Adipose tissue (tissue), 3 donors: Measurements from ENCODE around the gene ZFYVE19. TPM values are rescaled to one million over a fixed set of nuclear protein-coding genes. Genes with fewer than 3 reads are reported as not detected.

Experiments
- H3K27ac ChIP-seq: one replicate; pipeline ENCODE4 v1.5.1; 2013; ENCODE audit warnings: low read depth, low read length
- WGBS, 3 donors: extraction: QIAGEN DNeasy Blood & Tissue Kit; methylation state at CpG; one replicate each; pipeline ENCODE4 v1.1.7; 2013; 5-methylcytosine and 5-hydroxymethylcytosine counted together
- polyA plus RNA-seq, 3 donors: library from polyadenylated mRNA; stranded (reverse); fragments of 200-250 nt; gene quantifications; one replicate each; pipeline ENCODE4 v1.2.3, GENCODE V29; 2013
- donor health status: healthy with polysubstance abuse.
- donor health status: Bipolar disorder and iron deficiency.
- donor health status: healthy.

The ZFYVE19 gene
- polyA plus RNA-seq, 3 donors = 12.0 to 14.2 (median 13.3) TPM

DNA sequence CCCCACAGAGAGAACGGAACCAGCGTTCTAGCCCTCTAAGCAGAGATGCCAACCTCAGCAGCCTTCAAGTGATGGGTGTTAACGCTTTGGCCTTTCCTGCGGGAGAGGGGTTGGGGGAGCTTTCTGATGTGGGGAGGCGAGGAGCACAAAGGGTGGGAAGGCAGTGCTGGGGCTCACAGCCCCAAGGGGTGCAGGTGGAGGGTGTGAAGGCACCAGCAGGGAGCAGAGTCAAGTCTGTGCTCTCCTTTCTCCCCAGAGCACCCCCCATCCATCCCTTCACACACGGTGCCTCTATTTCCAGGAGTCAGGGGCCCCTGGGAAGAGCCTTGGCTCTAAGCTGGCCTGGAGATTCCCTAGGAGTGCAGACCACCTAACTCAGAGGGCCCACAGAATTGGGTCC is 33.0 kb upstream of the ZFYVE19 start:
- H3K27ac ChIP-seq = no peak overlapping the region
- 90 to 95% (median 94%) methylated on average over 6 of the region's 6 CpGs for WGBS, 3 donors

DNA sequence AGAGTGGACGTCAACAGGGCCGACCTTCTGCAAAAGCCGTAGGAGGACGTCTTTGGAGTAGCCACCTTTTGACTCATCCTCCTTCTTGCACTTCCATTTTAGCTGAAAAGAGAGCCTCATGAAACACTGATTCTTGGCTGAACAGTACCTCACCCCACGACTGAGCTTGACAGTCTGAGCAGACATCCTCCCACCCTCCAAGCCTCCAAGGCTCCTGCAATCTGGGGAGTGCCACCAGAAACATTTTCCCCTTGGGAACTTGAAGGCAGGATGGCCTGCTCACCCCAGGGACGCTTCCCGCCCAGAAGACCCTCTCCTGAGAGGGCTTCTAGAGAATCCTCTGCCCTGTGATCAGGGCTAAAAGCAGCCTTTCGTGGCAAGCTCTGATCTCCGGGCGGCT is 31.9 kb upstream of the ZFYVE19 start:
- H3K27ac ChIP-seq = no peak overlapping the region
- 91 to 96% (median 92%) methylated on average over 10 of the region's 10 CpGs for WGBS, 3 donors

DNA sequence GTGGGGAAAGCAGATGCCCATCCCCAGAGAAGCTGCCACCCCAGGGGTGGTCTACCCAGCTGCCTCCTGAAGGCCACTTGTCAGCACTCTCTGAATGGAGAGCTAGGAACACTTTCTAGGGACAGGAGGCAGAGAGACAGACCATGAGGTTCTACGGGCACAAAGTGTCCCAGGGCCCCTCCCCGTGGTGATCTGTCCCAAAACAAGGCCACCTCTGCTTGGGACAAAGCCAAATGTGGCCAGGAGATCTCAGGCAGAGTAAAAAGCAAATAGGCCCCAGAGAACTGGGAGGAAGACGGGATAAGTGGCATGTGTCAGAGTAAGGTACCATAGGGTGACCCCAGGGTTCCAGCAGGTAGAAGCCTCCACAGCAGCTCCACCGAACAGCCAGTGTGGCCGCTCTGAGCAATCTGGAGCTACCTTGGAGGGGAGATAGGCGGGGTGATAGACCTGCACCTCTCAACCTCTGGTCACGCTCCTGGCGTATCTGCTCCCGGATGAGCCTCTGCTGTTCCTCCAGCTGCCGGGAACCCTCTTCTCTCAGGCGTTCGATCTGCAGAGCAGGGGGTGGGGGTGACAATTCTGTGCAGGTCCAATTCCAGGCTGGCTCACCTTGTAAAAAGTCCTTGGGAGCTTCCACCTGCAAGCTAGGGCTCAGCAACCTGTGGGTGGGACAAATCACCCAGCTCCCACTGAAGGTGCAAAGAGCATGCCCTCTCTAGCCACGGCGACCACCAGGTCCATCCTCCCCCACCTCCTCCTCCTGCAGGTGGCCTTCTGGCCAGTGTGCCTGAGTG is 31.0 kb upstream of the ZFYVE19 start:
- WGBS, 3 donors = 93 to 98% (median 97%) methylated on average over 14 of the region's 14 CpGs
- no peak overlapping the region for H3K27ac ChIP-seq

DNA sequence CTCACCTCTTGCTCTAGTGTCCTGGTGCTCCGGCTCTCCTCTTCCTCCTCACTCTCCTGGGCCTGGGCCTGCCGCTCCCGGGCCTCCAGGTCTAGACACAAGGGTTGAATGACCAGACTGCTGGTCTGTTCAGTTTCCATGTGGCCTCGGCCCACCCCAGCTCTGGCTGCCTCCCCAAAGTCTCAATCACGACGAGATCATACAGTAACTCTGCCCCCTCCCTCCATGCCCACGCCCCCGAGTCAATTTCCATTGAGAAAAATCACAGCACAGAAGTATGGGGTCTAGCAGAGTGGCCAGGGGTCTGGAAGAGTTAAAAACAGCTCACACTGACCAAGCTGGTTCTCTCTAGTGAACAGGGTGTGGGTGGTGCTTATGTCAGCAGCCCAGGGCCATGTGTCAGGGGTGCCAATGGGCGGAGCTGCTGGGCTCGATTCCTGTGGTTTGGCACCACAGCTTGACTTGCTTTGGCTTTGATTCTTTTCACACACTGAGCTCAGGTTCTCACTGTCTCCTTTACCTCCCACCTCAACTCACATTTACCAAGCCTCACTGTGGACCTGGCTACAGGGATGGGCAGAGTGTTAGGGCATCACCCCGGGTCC is 30.2 kb upstream of the ZFYVE19 start:
- WGBS, 3 donors = 75 to 77% (median 76%) methylated on average over 11 of the region's 11 CpGs

DNA sequence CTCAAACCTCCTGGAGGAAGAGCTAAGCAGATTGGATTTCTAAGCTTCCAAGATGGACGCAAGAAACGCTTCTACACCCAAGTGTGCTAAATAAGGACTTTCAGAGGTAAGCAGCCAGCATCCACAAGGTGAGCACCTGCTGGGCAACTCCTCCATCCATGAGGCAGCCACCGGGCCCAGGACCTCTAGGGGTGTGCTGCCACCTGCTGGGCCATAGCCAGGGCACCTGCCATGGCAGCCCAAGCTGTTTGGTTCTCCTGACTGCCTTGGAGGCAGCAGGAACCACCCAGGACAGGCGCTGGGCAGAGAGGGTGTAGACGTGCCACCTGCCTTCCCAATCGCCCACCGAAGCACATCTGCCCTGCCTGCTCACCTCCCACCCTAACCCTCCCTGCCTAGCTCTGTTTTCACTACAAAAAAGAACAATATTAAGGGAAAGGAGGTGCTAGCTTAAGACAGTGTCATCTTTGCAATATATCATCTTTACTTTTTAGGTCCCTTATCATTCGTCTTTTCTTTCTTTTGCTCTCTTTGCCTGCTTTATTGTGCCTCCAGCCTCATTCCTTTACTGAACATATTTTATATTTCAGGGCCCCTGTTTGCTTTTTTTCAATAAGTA is 24.2 kb upstream of the ZFYVE19 start:
- no peak overlapping the region for H3K27ac ChIP-seq
- 31 to 68% (median 57%) methylated on average over 8 of the region's 8 CpGs for WGBS, 3 donors

More for the DNA sequence above, 30.2 kb upstream of the ZFYVE19 start:
- H3K27ac ChIP-seq = no peak overlapping the region

DNA sequence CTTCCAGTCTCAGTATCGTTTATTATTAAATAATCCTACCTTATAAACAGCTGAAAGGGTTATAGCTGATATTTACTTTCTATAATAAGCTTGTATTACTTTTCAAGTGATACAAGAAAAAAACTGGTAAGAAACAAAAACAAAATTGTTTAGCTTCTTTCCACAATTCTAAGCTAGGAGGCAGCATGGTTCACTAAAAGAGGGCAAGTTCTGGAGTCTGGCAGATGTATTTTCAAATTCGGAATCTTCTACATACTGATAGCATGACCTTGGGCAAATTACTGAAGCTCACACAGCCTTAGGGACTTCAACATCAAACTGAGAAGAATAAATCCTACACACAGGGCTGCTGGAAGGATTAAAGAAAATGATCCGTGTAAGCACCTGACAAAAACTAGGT is 21.7 kb upstream of the ZFYVE19 start:
- 58 to 83% (median 82%) methylated on average over 3 of the region's 3 CpGs for WGBS, 3 donors
- no peak overlapping the region for H3K27ac ChIP-seq

DNA sequence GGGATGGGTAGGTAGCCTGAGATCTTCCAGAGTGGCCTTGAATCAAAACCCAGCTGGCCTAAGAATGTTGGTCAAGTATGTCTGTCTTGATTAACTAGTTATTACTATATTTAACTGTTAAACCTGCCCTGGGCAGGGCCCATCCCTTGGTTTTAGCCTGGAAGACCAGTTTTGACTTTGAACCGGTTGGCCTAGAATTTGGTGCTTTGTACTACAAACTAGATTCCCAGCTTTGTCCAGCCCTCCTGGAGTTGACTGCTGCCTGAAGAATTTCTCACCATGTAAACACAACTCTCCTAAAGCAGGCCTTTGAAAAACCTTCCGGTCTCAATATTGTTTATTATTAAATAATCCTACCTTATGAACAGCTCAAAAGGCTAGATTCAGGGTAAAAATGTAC is 21.1 kb upstream of the ZFYVE19 start:
- WGBS, 3 donors = 61 to 90% (median 89%) methylated on average over 2 of the region's 2 CpGs

DNA sequence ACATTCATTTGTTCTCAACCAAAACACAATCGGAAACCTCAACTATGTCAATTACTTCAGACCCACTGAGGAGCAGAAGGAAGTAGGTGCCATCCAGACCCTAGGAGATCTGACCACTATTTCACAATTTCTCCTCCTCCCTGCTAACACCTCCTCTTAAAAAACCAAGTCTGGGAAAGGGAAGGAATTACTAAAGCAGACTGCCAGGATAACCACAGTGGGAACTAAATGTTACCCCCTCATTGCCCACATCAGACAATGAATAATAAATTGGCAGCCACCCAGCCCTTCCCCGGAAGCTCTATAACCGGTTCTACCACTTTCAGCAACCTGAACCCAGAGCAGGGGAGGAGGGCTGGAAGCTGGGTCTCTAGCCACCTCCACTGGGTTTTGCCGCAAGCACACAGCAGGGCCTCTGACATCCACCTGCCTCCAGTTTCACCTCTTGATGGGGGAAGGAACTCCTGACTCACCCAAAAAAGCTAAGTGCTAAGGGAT is 19.5 kb upstream of the ZFYVE19 start:
- H3K27ac ChIP-seq = no peak overlapping the region
- 5 to 26% (median 21%) methylated on average over 4 of the region's 4 CpGs for whole genome bisulfite sequencing, 3 donors

More for the DNA sequence above, 21.1 kb upstream of the ZFYVE19 start:
- no peak overlapping the region for H3K27ac ChIP-seq

DNA sequence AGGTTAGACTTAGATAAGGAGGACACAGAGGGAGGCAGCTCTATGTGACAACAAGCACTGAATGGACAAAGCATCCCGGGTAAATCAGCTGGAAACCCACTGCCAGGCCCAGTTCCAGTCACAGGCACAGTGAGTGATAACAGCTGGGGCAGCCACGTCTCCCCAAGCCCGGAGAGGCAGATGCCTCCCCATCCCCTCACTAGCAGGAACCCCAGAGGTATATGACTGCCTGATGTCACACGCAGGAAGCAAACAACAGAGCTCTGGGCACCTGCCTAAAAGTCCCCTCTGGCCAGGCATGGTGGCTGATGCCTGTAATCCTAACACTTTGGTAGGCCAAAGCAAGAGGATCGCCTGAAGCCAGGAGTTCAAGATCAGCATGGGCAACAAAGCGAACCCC is 18.9 kb upstream of the ZFYVE19 start:
- WGBS, 3 donors = 58 to 76% (median 68%) methylated on average over 6 of the region's 6 CpGs

DNA sequence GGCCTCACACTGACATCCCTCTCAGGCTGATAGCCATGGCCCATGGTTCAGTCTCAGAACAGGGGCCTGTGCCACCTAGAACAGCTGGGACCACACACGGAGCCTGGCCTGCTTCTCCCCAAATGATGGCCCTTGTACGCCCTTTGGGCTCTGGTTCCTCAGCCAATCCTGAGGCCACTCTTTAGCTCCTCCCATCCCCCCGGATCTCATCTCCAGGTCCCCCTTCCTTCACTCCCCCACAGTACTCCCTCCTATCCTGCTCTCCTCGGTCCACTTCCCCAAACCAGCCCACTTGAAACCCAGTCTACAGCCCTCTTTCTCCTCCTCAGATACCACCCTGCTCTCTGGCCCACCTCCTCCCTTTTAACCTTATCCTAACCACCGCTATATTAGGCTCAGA is 17.8 kb upstream of the ZFYVE19 start:
- H3K27ac ChIP-seq = no peak overlapping the region
- WGBS, 3 donors = 75 to 93% (median 81%) methylated on average over 5 of the region's 5 CpGs

More for the DNA sequence above, 18.9 kb upstream of the ZFYVE19 start:
- H3K27ac ChIP-seq = no peak overlapping the region

DNA sequence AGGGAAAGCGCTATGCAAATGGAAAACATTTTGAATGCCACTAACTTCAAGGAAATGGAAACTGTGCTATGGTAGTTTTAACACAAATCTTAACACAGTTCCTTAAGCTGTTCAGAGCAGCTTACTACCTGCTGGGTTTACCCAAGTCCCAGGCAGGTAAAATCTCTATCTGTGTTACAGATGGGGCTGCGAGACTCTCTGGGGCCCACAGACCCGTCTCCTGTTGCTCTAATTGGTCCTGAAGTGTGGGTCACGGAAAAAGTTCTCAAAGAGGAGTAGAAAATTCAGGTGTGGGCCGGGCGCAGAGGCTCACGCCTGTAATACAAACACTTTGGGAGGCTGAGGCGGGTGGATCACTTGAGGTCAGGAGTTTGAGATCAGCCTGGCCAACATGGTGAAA is 16.9 kb upstream of the ZFYVE19 start:
- H3K27ac ChIP-seq = no peak overlapping the region
- 88 to 95% (median 91%) methylated on average over 8 of the region's 8 CpGs for WGBS, 3 donors

DNA sequence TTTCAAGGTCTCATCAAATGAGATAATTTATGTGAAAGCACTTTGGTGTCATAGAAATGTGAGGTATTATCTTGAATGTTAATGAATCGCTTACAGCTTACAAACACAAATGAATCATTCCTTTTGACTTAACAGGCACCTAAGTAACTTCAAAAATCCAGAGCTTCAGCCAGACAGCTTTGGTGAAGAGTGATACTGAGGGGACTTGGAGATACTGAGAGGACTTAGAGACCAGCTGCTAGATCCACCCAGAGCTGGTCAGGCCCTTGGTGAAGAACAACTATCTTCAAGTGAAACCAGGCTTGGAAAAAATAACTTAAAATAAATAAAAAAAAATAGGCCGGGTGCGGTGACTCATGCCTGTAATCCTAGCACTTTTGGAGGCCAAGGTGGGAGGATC is 16.2 kb upstream of the ZFYVE19 start:
- 61 to 89% (median 81%) methylated on average over 3 of the region's 3 CpGs for WGBS, 3 donors

DNA sequence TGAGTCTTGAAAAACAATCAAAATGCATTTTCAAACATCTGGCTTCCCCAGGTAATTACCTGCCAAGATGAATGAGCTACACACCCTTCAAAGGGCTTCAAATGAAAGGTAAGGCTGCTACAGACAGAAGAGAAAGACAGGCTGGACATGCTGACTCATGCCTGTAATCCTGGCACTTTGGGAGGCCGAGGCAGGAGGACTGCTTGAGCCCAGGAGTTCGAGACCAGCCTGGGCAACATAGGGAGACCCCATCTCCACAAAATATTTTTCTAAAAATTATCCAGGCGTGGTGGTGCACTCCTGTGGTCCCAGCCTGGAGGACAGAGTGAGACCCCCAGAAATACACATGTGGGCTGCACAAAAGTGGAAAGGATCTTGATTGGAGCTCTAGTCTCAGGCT is 14.5 kb upstream of the ZFYVE19 start:
- WGBS, 3 donors = 81 to 99% (median 95%) methylated on average over 3 of the region's 3 CpGs
- H3K27ac ChIP-seq = no peak overlapping the region

More for the DNA sequence above, 16.2 kb upstream of the ZFYVE19 start:
- H3K27ac ChIP-seq = no peak overlapping the region

DNA sequence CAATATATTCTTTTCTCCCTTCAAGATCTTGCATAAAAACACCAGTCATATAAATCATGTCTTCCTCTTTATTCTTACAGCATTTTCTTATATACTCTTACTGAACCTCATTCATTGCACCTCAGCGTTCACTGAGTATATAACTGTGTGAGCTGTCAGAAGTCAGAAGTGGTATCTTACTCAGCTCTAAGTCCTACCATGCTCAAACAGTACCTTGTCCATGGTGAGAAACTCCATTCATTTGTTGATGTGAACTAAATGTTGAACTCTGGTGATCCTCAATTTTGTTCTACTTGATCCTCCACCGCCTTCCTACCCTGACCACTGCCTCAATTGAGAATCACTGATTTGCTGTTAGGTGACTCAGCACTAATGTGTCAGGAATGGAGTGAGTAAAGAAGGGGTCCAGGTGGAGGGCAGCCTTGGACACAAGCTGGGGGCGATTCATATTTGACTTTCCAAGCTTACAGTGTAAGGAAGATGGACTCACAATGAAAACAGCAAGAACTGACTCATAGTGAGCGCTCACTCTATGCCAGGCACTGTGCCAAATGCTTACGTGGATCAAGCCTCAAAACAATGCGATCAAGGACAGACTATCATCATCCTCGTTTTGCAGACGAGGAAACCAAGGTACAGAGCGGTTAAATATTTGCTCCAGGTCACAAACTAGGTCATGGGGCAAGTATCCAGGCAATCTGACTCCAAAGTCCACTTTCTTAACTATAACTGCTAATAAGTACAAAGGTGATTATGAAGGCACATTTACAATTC is 13.5 kb upstream of the ZFYVE19 start:
- 41 to 73% (median 72%) methylated on average over 9 of the region's 9 CpGs for WGBS, 3 donors
- H3K27ac ChIP-seq = no peak overlapping the region

DNA sequence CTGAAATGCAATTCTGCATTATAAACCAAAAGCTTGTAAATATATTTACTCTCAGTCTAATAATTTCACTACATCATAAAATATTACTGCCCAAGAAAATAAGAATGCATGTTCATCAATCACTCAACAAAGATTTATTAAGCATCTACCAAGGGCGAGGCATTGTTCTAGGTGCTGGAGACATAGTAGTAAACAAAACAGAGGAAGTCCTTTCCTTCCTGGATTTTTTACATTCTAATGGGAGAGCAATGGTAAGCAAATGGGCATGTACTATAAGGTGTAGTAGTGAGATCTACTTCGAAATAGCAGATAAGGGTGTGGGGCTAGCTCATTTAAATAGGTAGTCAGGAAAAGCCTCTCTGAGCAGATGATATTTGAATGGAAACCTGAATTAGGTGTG is 10.8 kb upstream of the ZFYVE19 start:
- WGBS, 3 donors = 65 to 75% (median 67%) methylated on average over 2 of the region's 2 CpGs
- no peak overlapping the region for H3K27ac ChIP-seq

DNA sequence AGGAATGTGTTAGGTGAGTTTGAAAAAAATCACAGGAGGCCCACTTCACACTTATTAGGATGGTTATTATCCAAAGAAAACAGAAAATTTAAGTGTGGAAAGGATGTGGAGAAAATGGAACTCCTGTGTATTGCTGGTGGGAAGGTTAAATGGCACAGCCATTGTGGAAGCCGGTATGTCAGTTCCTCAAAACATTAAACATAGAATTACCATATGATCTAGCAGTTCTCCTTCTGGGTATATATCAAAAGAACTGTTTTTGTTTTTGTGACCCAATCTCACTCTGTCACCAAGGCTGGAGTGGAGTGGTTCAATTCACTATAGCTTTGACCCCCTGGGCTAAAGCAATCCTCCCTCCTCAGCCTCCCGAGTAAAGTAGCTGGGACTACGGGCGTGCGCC is 10.4 kb upstream of the ZFYVE19 start:
- WGBS, 3 donors = 87 to 94% (median 93%) methylated on average over 5 of the region's 5 CpGs

DNA sequence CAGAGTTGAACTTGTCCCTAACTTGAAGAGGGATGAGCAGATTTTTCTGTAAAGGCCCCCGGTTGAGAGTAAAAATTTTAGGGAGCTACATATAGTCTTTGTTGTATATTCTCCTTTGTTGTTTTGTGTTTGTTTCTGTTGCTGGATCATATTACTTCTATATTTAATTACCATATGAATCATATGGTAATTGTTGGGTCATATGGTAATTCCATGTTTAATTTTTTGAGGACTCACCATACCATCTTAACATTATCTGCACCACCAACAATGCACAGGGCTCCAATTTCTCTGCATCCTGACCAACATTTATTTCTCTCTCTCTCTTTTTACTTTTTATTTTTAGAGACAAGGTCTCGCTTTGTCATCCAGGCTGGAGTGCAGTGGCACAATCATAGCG is 7.4 kb upstream of the ZFYVE19 start:
- H3K27ac ChIP-seq = no peak overlapping the region

More for the DNA sequence above, 10.4 kb upstream of the ZFYVE19 start:
- H3K27ac ChIP-seq = no peak overlapping the region

DNA sequence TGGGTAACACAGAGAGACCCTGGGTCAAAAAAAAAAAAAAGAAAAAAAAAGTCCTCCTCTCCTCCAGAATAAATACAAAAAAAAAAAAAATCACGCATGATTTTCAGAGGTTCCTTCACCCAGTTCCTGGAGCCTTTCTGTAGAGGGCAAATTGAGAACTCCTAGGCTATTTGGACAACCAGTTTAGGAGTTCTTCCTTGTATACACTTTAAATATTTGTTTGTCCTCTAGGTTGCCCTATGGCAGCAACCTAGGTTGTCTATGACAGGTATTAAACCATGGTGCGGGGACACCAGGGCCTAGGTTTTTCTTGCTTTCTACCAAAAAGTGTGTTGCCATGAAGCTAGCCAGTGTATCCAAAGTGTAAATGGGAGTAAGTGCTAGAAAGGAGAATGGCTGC is 3.8 kb upstream of the ZFYVE19 start:
- H3K27ac ChIP-seq = no peak overlapping the region
- WGBS, 3 donors = 83 to 95% (median 95%) methylated on average over 2 of the region's 2 CpGs

More for the DNA sequence above, 7.4 kb upstream of the ZFYVE19 start:
- WGBS, 3 donors = 92 to 95% (median 94%) methylated on average over 3 of the region's 3 CpGs

DNA sequence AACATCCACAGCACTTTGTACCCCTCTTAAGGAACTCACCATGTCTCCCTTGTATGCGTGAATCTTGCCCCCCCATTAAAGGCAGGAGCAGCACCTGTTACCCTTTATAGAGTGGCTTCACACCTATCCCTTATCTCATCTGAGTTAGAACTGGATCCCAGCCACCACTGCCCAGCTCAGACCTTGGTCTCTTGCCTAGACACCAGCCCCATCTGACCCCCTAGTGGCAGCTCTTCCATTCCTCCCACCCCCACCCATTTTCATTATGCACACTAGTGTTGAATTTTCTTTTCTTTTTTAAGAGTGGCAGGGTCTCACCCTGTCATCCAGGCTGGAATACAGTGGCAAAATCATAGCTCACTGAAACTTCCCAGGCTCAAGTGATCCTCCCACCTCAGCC is 3.2 kb upstream of the ZFYVE19 start:
- WGBS, 3 donors = 38 to 100% (median 89%) methylated on average over 1 of the region's 1 CpG
- no peak overlapping the region for H3K27ac ChIP-seq
